ENCODE measurements around the gene PIEZO1. TPM values are rescaled to one million over a fixed set of nuclear protein-coding genes. Genes with fewer than 3 reads are reported as not detected.
A peak's percentile ranks its signal among the peaks of the same experiment; 100 is the strongest.

PIEZO1 gene
- total RNA-seq, 2 experiments from 2014 or later = 105 to 126 TPM

GRCh38 chr16:88747588-88748301 lies 37.3 kb downstream of the PIEZO1 start:
- ATAC-seq = peak; percentile 34
- no peaks in the 10 kb centered on the region for H3K36me3 Mint-ChIP-seq (ENCODE audit: low read depth)
- POLR2A ChIA-PET = no interaction called here
- H3K27me3 Mint-ChIP-seq = no peaks in the 10 kb centered on the region
- peak; percentile 68 for DNase-seq
- H3K4me3 Mint-ChIP-seq = no peak overlapping the region
- intact Hi-C loops (cut with DNase I, micrococcal nuclease) = no loop called here
- peaks cover 30% of the 10 kb centered on the region for H3K4me1 Mint-ChIP-seq
- H3K9me3 Mint-ChIP-seq (ENCODE audit: low read depth) = no peaks in the 10 kb centered on the region
- no peak overlapping the region for H3K27ac Mint-ChIP-seq
- CTCF ChIA-PET = interaction anchor here (0.6 to 1.1 kb wide), 3 partner anchors 10 to 470 kb away, joined by 3 to 7 read pairs (median 3); partner anchors contain the start of gene ZNF778

- Mint-ChIP-seq H3K27me3 (no peaks in the 10 kb centered on the region), H3K9me3 (ENCODE audit: low read depth) (no peaks in the 10 kb centered on the region), H3K27ac (no peak overlapping the region), H3K4me1 (peaks cover 30% of the 10 kb centered on the region), H3K36me3 (ENCODE audit: low read depth) (no peaks in the 10 kb centered on the region), H3K4me3 (no peak overlapping the region)
- ChIA-PET POLR2A (no interaction called here), CTCF (interaction anchor here (0.6 to 1.1 kb wide), 2 partner anchors 9 to 284 kb away, joined by 3 to 4 read pairs; no protein-coding TSS in a partner anchor)
- no peak for DNase-seq
- no peak for ATAC-seq
- intact Hi-C loops (cut with DNase I, micrococcal nuclease) = no loop called here
Measured at GRCh38 chr16:88746506-88746905, 38.5 kb downstream of the PIEZO1 start.

- Mint-ChIP-seq H3K36me3 (ENCODE audit: low read depth) (no peaks in the 10 kb centered on the region), H3K4me1 (peaks cover 30% of the 10 kb centered on the region), H3K9me3 (ENCODE audit: low read depth) (no peaks in the 10 kb centered on the region), H3K27me3 (no peaks in the 10 kb centered on the region), H3K4me3 (no peak overlapping the region), H3K27ac (no peak overlapping the region)
- CTCF ChIA-PET = interaction anchor here (0.7 to 1.5 kb wide), 5 partner anchors 15 to 54 kb away, joined by 3 to 10 read pairs (median 4); no protein-coding TSS in a partner anchor
- POLR2A ChIA-PET = interaction anchor here (0.7 kb wide), 1 partner anchor 51 kb away, joined by 3 read pairs; no protein-coding TSS in a partner anchor
- ATAC-seq (no peak), DNase-seq (no peak)
- intact Hi-C loops (cut with DNase I, micrococcal nuclease) = loop anchor here (1.0 to 2.0 kb wide), 3 partner anchors 36 to 422 kb away; partner anchors contain the start of genes GALNS (in 1 of the 2) and TRAPPC2L (in 1 of the 2)
Measured at GRCh38 chr16:88744577-88745521, 40.2 kb downstream of the PIEZO1 start.

- Mint-ChIP-seq H3K27me3 (no peaks in the 10 kb centered on the region), H3K27ac (no peak overlapping the region), H3K36me3 (ENCODE audit: low read depth) (no peaks in the 10 kb centered on the region), H3K4me1 (peaks cover 30% of the 10 kb centered on the region), H3K4me3 (no peak overlapping the region), H3K9me3 (ENCODE audit: low read depth) (no peaks in the 10 kb centered on the region)
- POLR2A ChIA-PET = interaction anchor here (0.7 kb wide), 1 partner anchor 52 kb away, joined by 3 read pairs; no protein-coding TSS in a partner anchor
- CTCF ChIA-PET = interaction anchor here (0.7 to 1.7 kb wide), 4 partner anchors 36 to 370 kb away, joined by 3 to 11 read pairs (median 5); no protein-coding TSS in a partner anchor
- intact Hi-C loops (cut with DNase I, micrococcal nuclease) = loop anchor here in 1 of 2 experiments (1.0 to 2.0 kb wide), 3 partner anchors 41 to 423 kb away; partner anchors contain the start of genes GALNS, PIEZO1 and TRAPPC2L
- DNase-seq = peak; percentile 86
- peak; percentile 32 for ATAC-seq
Measured at GRCh38 chr16:88743693-88744576, 41.1 kb downstream of the PIEZO1 start.

GRCh38 chr16:88742896-88743605 lies 42.0 kb downstream of the PIEZO1 start:
- Mint-ChIP-seq H3K27me3 (no peaks in the 10 kb centered on the region), H3K4me3 (no peak overlapping the region), H3K4me1 (peaks cover 30% of the 10 kb centered on the region), H3K27ac (no peak overlapping the region), H3K36me3 (ENCODE audit: low read depth) (no peaks in the 10 kb centered on the region), H3K9me3 (ENCODE audit: low read depth) (no peaks in the 10 kb centered on the region)
- intact Hi-C loops (cut with DNase I, micrococcal nuclease) = loop anchor here in 1 of 2 experiments (1.0 kb wide), 1 partner anchor 42 kb away; the partner anchor contains the start of gene PIEZO1
- CTCF ChIA-PET = interaction anchor here (0.7 to 1.7 kb wide), 5 partner anchors 37 to 370 kb away, joined by 3 to 11 read pairs (median 4); partner anchors contain the start of gene PIEZO1
- POLR2A ChIA-PET = no interaction called here
- no peak for DNase-seq
- ATAC-seq = no peak

- DNase-seq (no peak), ATAC-seq (no peak)
- H3K27me3 Mint-ChIP-seq = no peaks in the 10 kb centered on the region
- no peak overlapping the region for H3K27ac Mint-ChIP-seq
- POLR2A ChIA-PET = no interaction called here
- no peaks in the 10 kb centered on the region for H3K36me3 Mint-ChIP-seq (ENCODE audit: low read depth)
- intact Hi-C loops (cut with DNase I, micrococcal nuclease) = no loop called here
- peaks cover 25% of the 10 kb centered on the region for H3K4me1 Mint-ChIP-seq
- no peaks in the 10 kb centered on the region for H3K9me3 Mint-ChIP-seq (ENCODE audit: low read depth)
- CTCF ChIA-PET = interaction anchor here (0.8 kb wide), 1 partner anchor 57 kb away, joined by 3 read pairs; no protein-coding TSS in a partner anchor
- H3K4me3 Mint-ChIP-seq = no peak overlapping the region
Measured at GRCh38 chr16:88741368-88741767, 43.7 kb downstream of the PIEZO1 start.

- no peak for ATAC-seq
- no peaks in the 10 kb centered on the region for H3K9me3 Mint-ChIP-seq (ENCODE audit: low read depth)
- peaks cover 18% of the 10 kb centered on the region for H3K4me1 Mint-ChIP-seq
- DNase-seq = no peak
- no peak overlapping the region for H3K27ac Mint-ChIP-seq
- no peaks in the 10 kb centered on the region for H3K27me3 Mint-ChIP-seq
- intact Hi-C loops (cut with DNase I, micrococcal nuclease) = no loop called here
- no peak overlapping the region for H3K4me3 Mint-ChIP-seq
- H3K36me3 Mint-ChIP-seq (ENCODE audit: low read depth) = no peaks in the 10 kb centered on the region
- POLR2A ChIA-PET = no interaction called here
- CTCF ChIA-PET = interaction anchor here (0.8 kb wide), 1 partner anchor 58 kb away, joined by 3 read pairs; no protein-coding TSS in a partner anchor
Measured at GRCh38 chr16:88740727-88741055, 44.3 kb downstream of the PIEZO1 start.

- Mint-ChIP-seq H3K27me3 (no peaks in the 10 kb centered on the region), H3K4me1 (peaks cover 13% of the 10 kb centered on the region), H3K4me3 (no peak overlapping the region), H3K36me3 (ENCODE audit: low read depth) (peaks cover 2% of the 10 kb centered on the region), H3K27ac (no peak overlapping the region), H3K9me3 (ENCODE audit: low read depth) (no peaks in the 10 kb centered on the region)
- no peak for DNase-seq
- ATAC-seq = no peak
- ChIA-PET CTCF (interaction anchor here (0.6 kb wide), 1 partner anchor 63 kb away, joined by 3 read pairs; no protein-coding TSS in a partner anchor), POLR2A (no interaction called here)
- intact Hi-C loops (cut with DNase I, micrococcal nuclease) = loop anchor here in 1 of 2 experiments (5.0 kb wide), 2 partner anchors 62 to 427 kb away; partner anchors contain the start of gene CDT1
Measured at GRCh38 chr16:88739977-88740726, 44.9 kb downstream of the PIEZO1 start.

- POLR2A ChIA-PET = no interaction called here
- H3K36me3 Mint-ChIP-seq (ENCODE audit: low read depth) = peaks cover 2% of the 10 kb centered on the region
- no peaks in the 10 kb centered on the region for H3K9me3 Mint-ChIP-seq (ENCODE audit: low read depth)
- peaks cover 7% of the 10 kb centered on the region for H3K4me1 Mint-ChIP-seq
- no peak overlapping the region for H3K4me3 Mint-ChIP-seq
- ATAC-seq (no peak), DNase-seq (no peak)
- intact Hi-C loops (cut with DNase I, micrococcal nuclease) = loop anchor here in 1 of 2 experiments (5.0 kb wide), 2 partner anchors 63 to 428 kb away; partner anchors contain the start of gene CDT1
- no peaks in the 10 kb centered on the region for H3K27me3 Mint-ChIP-seq
- H3K27ac Mint-ChIP-seq = no peak overlapping the region
- CTCF ChIA-PET = interaction anchor here (0.6 to 0.7 kb wide), 2 partner anchors 63 to 578 kb away, joined by 3 to 4 read pairs; no protein-coding TSS in a partner anchor
Measured at GRCh38 chr16:88739139-88739976, 45.7 kb downstream of the PIEZO1 start.

Data from activated CD4-positive, alpha-beta T cell treated with anti-CD3 and anti-CD28 coated beads for 36 hours (primary cell).